SK-N-MC (cell line): ENCODE measurements around the gene PTPRR.

Experiments used
- DNase-seq: peaks from one replicate; pipeline ENCODE4 v3.0.0-alpha.2; 2011; ENCODE audit warnings: low read depth, low spot score
- H3K27ac ChIP-seq: fragments of 200-600 bp; sonication (generic); 2 replicates; pipeline ENCODE4 v1.5.1; 2016; ENCODE audit warnings: mixed run types
- H3K36me3 ChIP-seq: fragments of 200-600 bp; sonication (generic); 2 replicates; pipeline ENCODE4 v1.6.1; 2017; ENCODE audit warnings: antibody characterized with exemption, low read length, mixed read lengths; ENCODE audit not compliant: insufficient read depth
- H3K4me3 ChIP-seq: fragments of 200-600 bp; sonication (generic); 2 replicates; pipeline ENCODE4 v1.5.1; 2016
- H3K9ac ChIP-seq: fragments of 200-600 bp; sonication (generic); 2 replicates; pipeline ENCODE4 v1.8.0; 2017; ENCODE audit warnings: mixed run types, mixed read lengths; ENCODE audit not compliant: insufficient read length
- H3K9me3 ChIP-seq: fragments of 200-600 bp; sonication (generic); 2 replicates; pipeline ENCODE4 v1.6.1; 2017; ENCODE audit warnings: low read depth, mild to moderate bottlenecking, antibody characterized with exemption, low read length, moderate library complexity, mixed read lengths
- EZH2 ChIP-seq: fragments of 200-600 bp; sonication (generic); IDR thresholded peaks from one replicate; pipeline ENCODE4 v1.6.1; 2017; ENCODE audit warnings: antibody characterized with exemption
- FOXP2 ChIP-seq: optimal IDR thresholded peaks from 2 replicates; pipeline ENCODE3; 2011; ENCODE audit warnings: mild to moderate bottlenecking, moderate library complexity; ENCODE audit not compliant: insufficient read depth; ENCODE audit errors: extremely low read length, control extremely low read depth
- POLR2AphosphoS5 ChIP-seq: IDR thresholded peaks from 2 replicates; pipeline ENCODE4 v1.6.1; 2012; ENCODE audit warnings: mild to moderate bottlenecking, low read depth, low read length, borderline replicate concordance

The PTPRR gene

GRCh38 chr12:70719071-70719470, 201.5 kb downstream of the PTPRR start:
- H3K4me3 ChIP-seq, result no peak overlapping the region
- H3K27ac ChIP-seq, result no peak overlapping the region
- H3K36me3 ChIP-seq, result no peaks in the 10 kb centered on the region
- H3K9ac ChIP-seq, result no peak overlapping the region
- no peaks in the 10 kb centered on the region for H3K9me3 ChIP-seq
- no peak for TF ChIP-seq EZH2
- no peak for TF ChIP-seq POLR2AphosphoS5
- TF ChIP-seq FOXP2, result no peak
- DNase-seq, result no peak

GRCh38 chr12:70711831-70712230, 208.7 kb downstream of the PTPRR start:
- Histone ChIP-seq H3K36me3 (no peaks in the 10 kb centered on the region), H3K9ac (no peak overlapping the region), H3K4me3 (no peak overlapping the region), H3K27ac (no peak overlapping the region), H3K9me3 (no peaks in the 10 kb centered on the region)
- DNase-seq, result no peak
- TF ChIP-seq EZH2 (no peak), POLR2AphosphoS5 (no peak), FOXP2 (no peak)

- no peak for TF ChIP-seq EZH2
- no peak for TF ChIP-seq POLR2AphosphoS5
- TF ChIP-seq FOXP2, result no peak
- Histone ChIP-seq H3K4me3 (no peak overlapping the region), H3K9ac (no peak overlapping the region), H3K9me3 (no peaks in the 10 kb centered on the region), H3K36me3 (no peaks in the 10 kb centered on the region), H3K27ac (no peak overlapping the region)
- no peak for DNase-seq
These were observed 211.5 kb downstream of the PTPRR start for GRCh38 chr12:70709022-70709421.

GRCh38 chr12:70706611-70707010, 213.9 kb downstream of the PTPRR start:
- Histone ChIP-seq H3K4me3 (no peak overlapping the region), H3K36me3 (no peaks in the 10 kb centered on the region), H3K9me3 (no peaks in the 10 kb centered on the region), H3K9ac (no peak overlapping the region), H3K27ac (no peak overlapping the region)
- DNase-seq, result no peak
- TF ChIP-seq EZH2 (no peak), POLR2AphosphoS5 (no peak), FOXP2 (no peak)

- Histone ChIP-seq H3K36me3 (no peaks in the 10 kb centered on the region), H3K9me3 (no peaks in the 10 kb centered on the region), H3K27ac (no peak overlapping the region), H3K9ac (no peak overlapping the region), H3K4me3 (no peak overlapping the region)
- DNase-seq, result no peak
- TF ChIP-seq POLR2AphosphoS5 (no peak), FOXP2 (no peak), EZH2 (no peak)
These were observed 222.2 kb downstream of the PTPRR start for GRCh38 chr12:70698345-70698744.

GRCh38 chr12:70695361-70696023, 225.0 kb downstream of the PTPRR start:
- H3K9ac ChIP-seq, result no peak overlapping the region
- H3K4me3 ChIP-seq, result no peak overlapping the region
- no peaks in the 10 kb centered on the region for H3K36me3 ChIP-seq
- no peak for TF ChIP-seq POLR2AphosphoS5
- TF ChIP-seq FOXP2, result no peak
- TF ChIP-seq EZH2, result no peak
- H3K27ac ChIP-seq, result no peak overlapping the region
- no peak for DNase-seq
- no peaks in the 10 kb centered on the region for H3K9me3 ChIP-seq

GRCh38 chr12:70692681-70693288, 227.8 kb downstream of the PTPRR start:
- H3K4me3 ChIP-seq, result no peak overlapping the region
- H3K36me3 ChIP-seq, result no peaks in the 10 kb centered on the region
- H3K9ac ChIP-seq, result no peak overlapping the region
- H3K27ac ChIP-seq, result no peak overlapping the region
- DNase-seq, result no peak
- no peak for TF ChIP-seq EZH2
- no peak for TF ChIP-seq FOXP2
- TF ChIP-seq POLR2AphosphoS5, result no peak
- no peaks in the 10 kb centered on the region for H3K9me3 ChIP-seq

GRCh38 chr12:70691018-70691672, 229.4 kb downstream of the PTPRR start:
- Histone ChIP-seq H3K9me3 (no peaks in the 10 kb centered on the region), H3K9ac (no peak overlapping the region), H3K36me3 (no peaks in the 10 kb centered on the region), H3K4me3 (no peak overlapping the region), H3K27ac (no peak overlapping the region)
- TF ChIP-seq FOXP2, result no peak
- no peak for TF ChIP-seq POLR2AphosphoS5
- TF ChIP-seq EZH2, result no peak
- DNase-seq, result no peak
